ENCODE data around the gene YBX2. TPM values are rescaled to one million over a fixed set of nuclear protein-coding genes. Genes with fewer than 3 reads are reported as not detected.

The YBX2 gene
- total RNA-seq, 6 donors from 2014 or later, result 0.14 to 2.2 (median 1.2) TPM; not detected in 1

DNA sequence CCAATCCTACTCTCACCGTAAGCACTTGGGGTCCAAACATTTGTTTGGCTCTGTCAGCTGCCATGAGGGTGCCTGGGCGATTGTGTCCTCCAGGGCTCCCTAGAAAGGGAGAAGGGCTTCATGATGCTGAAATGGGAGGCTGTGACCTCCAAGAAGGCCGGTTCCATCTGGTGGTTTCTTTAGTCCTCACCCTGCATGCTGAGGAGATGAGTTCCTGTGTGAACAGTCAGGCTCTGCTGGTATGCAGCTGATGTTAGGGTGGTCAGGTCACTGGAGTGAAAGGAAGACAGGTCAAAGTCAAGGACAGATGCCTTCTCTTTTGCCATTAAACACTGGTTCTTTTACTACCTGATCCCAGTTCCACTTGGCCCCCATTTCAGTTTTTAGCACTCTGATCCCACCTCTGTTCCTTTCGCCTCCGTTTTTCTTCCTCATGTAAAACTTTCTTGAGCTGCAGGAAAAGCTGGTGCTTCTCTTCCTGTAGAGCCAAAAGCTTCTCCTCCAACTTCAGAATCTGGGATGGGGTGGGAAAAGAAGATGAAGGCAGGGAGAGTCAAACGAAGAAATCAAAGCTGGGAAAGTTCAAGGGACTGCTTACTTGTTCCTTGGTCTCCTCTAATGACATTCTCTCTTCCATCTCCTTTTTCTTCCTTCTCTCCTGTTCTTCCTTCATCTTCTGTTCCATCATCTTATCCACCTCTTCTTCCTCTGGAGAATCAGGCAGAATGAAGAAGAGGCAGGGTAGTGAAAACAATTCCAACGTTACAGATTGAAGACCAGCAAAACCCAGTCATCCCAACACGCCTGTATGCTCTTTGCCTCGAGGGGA lies 19.7 kb upstream of the YBX2 start:
- Histone ChIP-seq H3K9me3 (no peaks in the 10 kb centered on the region), H3K36me3 (peaks cover 27 to 76% (median 62%) of the 10 kb centered on the region in 4 donors), H3K4me1 (peaks cover 34 to 50% (median 39%) of the 10 kb centered on the region in 4 donors), H3K27me3 (no peaks in the 10 kb centered on the region), H3K27ac (peak overlapping the region; percentile 91 to 97 (median 94)), H3K4me3 (peak overlapping the region; percentile 43 to 97 (median 94))
- TF ChIP-seq POLR2A (IDR thresholded peaks at IDR 0.05) (no peak), EP300 (IDR thresholded peaks at IDR 0.05) (no peak), POLR2AphosphoS5 (IDR thresholded peaks at IDR 0.05) (no peak)
- TF ChIP-seq, protein P1, sequence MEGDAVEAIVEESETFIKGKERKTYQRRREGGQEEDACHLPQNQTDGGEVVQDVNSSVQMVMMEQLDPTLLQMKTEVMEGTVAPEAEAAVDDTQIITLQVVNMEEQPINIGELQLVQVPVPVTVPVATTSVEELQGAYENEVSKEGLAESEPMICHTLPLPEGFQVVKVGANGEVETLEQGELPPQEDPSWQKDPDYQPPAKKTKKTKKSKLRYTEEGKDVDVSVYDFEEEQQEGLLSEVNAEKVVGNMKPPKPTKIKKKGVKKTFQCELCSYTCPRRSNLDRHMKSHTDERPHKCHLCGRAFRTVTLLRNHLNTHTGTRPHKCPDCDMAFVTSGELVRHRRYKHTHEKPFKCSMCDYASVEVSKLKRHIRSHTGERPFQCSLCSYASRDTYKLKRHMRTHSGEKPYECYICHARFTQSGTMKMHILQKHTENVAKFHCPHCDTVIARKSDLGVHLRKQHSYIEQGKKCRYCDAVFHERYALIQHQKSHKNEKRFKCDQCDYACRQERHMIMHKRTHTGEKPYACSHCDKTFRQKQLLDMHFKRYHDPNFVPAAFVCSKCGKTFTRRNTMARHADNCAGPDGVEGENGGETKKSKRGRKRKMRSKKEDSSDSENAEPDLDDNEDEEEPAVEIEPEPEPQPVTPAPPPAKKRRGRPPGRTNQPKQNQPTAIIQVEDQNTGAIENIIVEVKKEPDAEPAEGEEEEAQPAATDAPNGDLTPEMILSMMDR (IDR thresholded peaks at IDR 0.05), result no peak
- WGBS, 2 donors, result 41 to 49% methylated on average over 8 to 9 of the region's 9 CpGs
- no peak for ATAC-seq (ENCODE audit: low FRiP score in 2 of 2)
- DNase-seq, result no peak

DNA sequence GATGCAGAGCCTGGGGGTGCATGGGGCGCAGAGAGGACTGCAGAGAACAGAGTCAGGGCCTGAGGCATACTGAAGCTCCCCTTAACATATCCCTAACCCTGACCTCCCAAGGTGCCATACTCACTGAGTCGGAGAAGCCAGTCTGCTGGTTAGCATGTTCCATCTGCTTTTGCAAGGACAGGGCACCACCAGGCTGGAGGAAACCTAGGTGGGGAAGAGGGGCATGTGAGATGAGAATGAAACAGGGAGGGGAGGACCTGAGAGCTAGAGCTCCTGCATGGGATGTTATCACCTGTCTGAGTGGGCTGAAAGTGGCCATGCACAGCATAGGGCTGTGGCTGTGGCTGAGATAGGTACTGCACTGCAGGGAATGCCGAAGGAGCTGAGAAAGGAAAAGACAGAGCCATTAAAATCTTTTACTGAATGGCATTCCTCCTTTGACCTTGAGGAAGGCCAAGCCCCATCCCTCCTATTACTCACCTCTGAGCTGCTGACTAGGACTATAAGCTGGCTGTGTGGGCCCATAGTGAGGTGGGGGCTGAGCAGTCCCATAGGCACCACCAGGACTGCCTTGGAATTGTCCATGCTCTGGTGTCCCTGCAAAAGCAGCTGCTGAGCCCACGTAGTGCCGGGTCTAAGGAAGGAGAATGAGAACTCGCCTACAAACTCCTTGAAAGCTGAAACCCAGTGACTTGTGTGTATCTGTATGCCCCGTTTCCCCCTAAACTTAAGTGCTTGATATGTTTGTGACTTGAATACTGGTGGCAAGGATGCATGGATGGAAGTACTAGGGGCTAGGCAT lies 18.9 kb upstream of the YBX2 start:
- no peak overlapping the region for H3K4me3 ChIP-seq

DNA sequence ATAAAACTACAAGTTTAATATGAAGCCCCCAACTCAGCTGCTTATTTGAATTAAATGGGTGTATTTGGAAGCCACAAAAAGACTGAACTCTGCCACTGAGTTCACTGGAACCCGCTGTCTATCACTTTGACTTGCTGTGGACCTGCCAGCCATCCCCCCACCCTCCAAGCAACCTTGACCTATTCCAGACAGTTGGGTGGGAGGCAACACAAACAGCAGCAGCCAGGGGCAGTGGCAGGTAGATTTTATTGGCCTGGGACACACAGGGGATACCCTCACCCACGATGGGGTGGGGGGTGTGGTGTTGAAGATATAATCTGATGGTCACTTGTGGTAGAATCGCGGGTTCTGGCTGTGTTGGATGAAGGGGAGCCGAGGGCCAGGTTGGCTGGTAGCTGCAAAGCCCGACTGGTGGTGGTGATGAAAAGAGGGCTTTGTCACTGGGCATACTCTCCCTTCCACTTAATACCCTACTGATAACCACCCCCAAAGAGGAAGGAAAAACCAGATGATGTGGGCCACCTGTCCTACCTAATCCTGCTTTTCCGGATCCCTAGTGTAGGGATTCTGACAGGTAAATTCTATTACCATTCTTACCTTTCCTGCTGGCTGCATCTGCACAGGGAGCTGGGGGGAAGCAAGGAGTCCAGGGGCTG lies 18.1 kb upstream of the YBX2 start:
- Histone ChIP-seq H3K36me3 (peaks cover 27 to 61% (median 46%) of the 10 kb centered on the region in 4 donors), H3K9me3 (no peaks in the 10 kb centered on the region), H3K27me3 (no peaks in the 10 kb centered on the region), H3K4me3 (no peak overlapping the region), H3K27ac (peak overlapping the region in 1 of 4 donors; percentile 4), H3K4me1 (peaks cover 37 to 60% (median 41%) of the 10 kb centered on the region in 4 donors)
- no peak for TF ChIP-seq EP300 (IDR thresholded peaks at IDR 0.05)
- TF ChIP-seq, protein P1 (IDR thresholded peaks at IDR 0.05), result no peak
- no peak for TF ChIP-seq POLR2A (IDR thresholded peaks at IDR 0.05)
- TF ChIP-seq POLR2AphosphoS5 (IDR thresholded peaks at IDR 0.05), result no peak
- DNase-seq (no peak), ATAC-seq (ENCODE audit: low FRiP score in 2 of 2) (no peak)
- WGBS, 2 donors, result 73 to 75% methylated on average over 6 to 7 of the region's 7 CpGs

More for the DNA sequence above, 18.9 kb upstream of the YBX2 start:
- peaks cover 27 to 68% (median 54%) of the 10 kb centered on the region in 4 donors for H3K36me3 ChIP-seq
- H3K27ac ChIP-seq, result peak overlapping the region in 2 of 4 donors; percentile 4 to 7
- no peaks in the 10 kb centered on the region for H3K27me3 ChIP-seq
- no peaks in the 10 kb centered on the region for H3K9me3 ChIP-seq
- no peak for TF ChIP-seq POLR2A (IDR thresholded peaks at IDR 0.05)
- no peak for TF ChIP-seq EP300 (IDR thresholded peaks at IDR 0.05)
- TF ChIP-seq, protein P1 (IDR thresholded peaks at IDR 0.05), result peak in 2 of 6 experiments; percentile 19 to 34
- no peak for DNase-seq
- H3K4me1 ChIP-seq, result peaks cover 37 to 58% (median 41%) of the 10 kb centered on the region in 4 donors
- 87 to 89% methylated on average over 6 to 7 of the region's 7 CpGs for WGBS, 2 donors
- ATAC-seq (ENCODE audit: low FRiP score in 2 of 2), result no peak

DNA sequence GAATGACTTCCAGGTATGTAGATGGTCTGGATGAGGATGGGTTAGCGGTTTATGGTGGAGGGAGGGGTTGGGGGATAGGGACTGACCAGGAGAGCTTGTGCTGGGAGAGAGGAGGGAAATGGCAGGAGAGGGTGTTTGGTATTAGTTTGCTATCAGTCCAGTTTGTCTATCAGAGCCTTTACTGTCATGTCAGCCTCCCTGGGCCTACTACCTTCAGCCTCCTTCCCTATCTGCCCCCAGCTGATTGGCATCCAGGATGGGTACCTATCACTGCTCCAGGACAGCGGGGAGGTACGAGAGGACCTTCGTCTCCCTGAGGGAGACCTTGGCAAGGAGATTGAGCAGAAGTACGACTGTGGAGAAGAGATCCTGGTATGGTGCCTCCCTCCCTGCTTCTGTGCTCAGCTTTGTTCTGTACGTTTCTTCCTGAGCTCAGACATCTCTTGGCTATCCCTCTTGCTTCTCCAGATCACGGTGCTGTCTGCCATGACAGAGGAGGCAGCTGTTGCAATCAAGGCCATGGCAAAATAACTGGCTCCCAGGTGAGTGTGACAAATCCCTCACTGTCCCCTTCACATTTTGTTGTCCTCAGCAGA lies 16.8 kb upstream of the YBX2 start:
- peaks cover 38 to 64% (median 43%) of the 10 kb centered on the region in 4 donors for H3K4me1 ChIP-seq
- WGBS, 2 donors, result 90 to 93% methylated on average over 7 of the region's 7 CpGs
- ATAC-seq (ENCODE audit: low FRiP score in 2 of 2), result no peak

More for the DNA sequence above, 16.8 kb upstream of the YBX2 start:
- Histone ChIP-seq H3K27ac (no peak overlapping the region), H3K36me3 (peaks cover 27 to 51% (median 41%) of the 10 kb centered on the region in 4 donors), H3K9me3 (no peaks in the 10 kb centered on the region), H3K4me3 (no peak overlapping the region), H3K27me3 (no peaks in the 10 kb centered on the region)
- no peak for DNase-seq
- TF ChIP-seq, protein P1 (IDR thresholded peaks at IDR 0.05), result no peak
- TF ChIP-seq POLR2AphosphoS5 (IDR thresholded peaks at IDR 0.05), result no peak
- TF ChIP-seq POLR2A (IDR thresholded peaks at IDR 0.05), result no peak
- no peak for TF ChIP-seq EP300 (IDR thresholded peaks at IDR 0.05)
